Stimulated activated CD8-positive, alpha-beta memory T cell treated with anti-CD3 and anti-CD28 coated beads, Interleukin-7, amount 100 ng/mL, for 1 hour (primary cell): ENCODE results near the gene MED28.
"Not testable (repeated sequence)": the region's sequence is repeated elsewhere in the genome, so short reads cannot be mapped to it uniquely, and the experiment has no call there.

ENCODE experiments used
- DNase-seq, 2 donors: peaks; one replicate each; pipeline ENCODE4 v3.0.0-alpha.2; 2020; ENCODE audit warnings: low read depth in 2 of 2

The MED28 gene, protein sequence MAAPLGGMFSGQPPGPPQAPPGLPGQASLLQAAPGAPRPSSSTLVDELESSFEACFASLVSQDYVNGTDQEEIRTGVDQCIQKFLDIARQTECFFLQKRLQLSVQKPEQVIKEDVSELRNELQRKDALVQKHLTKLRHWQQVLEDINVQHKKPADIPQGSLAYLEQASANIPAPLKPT

GRCh38 chr4:17614416-17615299 lies at the start of gene MED28:
TSS of gene MED28 (plus strand) at chr4:17614641. CDS start at chr4:17614655, 14 bp downstream.
- peak; percentile 87 to 92 for DNase-seq

DNA sequence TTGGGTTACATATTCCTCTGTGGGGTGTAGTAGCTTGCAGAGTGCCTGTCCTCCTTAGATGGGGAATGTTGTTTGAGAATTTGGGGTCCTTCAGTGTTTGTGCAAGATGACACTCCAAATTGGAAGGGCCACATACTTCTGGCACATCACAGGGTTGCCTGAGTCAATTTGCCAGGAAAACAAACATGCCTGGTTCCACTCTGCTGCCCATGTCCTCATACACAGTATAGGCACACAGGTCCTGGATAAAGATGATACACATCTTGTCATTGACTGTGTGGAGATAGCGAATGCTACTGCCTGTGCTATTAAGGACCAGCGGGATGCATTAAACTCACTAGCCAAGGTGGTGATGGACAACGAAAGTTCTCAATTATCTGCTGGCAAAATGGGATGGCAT lies 48.6 kb upstream of the MED28 start:
- no peak for DNase-seq

GRCh38 chr4:17567271-17567670 lies 47.2 kb upstream of the MED28 start:
- no peak for DNase-seq

- no peak for DNase-seq
These were observed 40.2 kb upstream of the MED28 start for GRCh38 chr4:17574206-17574605.

GRCh38 chr4:17575177-17575576 lies 39.3 kb upstream of the MED28 start:
- not testable (repeated sequence) for DNase-seq

- DNase-seq = peak; percentile 100
These were observed 37.3 kb upstream of the MED28 start, which contains the start of gene LAP3 for GRCh38 chr4:17576932-17577664. TSS of gene LAP3 (plus strand) at chr4:17577198. CDS start at chr4:17577466, 268 bp downstream.

- peak in 1 of 2 donors; percentile 18 for DNase-seq
These were observed 36.6 kb upstream of the MED28 start for GRCh38 chr4:17577665-17578481.

- no peak for DNase-seq
These were observed 36.0 kb upstream of the MED28 start for GRCh38 chr4:17578482-17578891.

DNA sequence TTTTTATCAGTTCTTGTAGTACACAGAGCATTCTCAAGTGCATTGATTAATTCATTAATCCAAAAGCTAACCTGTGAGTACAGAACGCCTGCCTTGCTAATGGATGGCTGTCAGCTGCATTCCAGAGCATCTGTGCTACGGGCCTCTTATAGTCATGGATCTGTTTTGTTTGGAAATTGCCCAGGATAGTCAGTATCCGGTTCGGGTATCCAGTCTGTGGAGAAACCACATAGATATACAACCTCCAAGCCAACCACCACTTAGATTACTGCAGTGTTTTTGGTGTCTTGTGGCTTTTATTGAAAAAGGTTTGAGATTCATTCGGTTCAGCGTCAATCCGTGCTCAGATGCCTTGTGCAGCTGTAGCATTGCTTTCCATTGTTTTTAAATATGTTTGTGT lies 33.5 kb upstream of the MED28 start:
- DNase-seq = no peak

DNA sequence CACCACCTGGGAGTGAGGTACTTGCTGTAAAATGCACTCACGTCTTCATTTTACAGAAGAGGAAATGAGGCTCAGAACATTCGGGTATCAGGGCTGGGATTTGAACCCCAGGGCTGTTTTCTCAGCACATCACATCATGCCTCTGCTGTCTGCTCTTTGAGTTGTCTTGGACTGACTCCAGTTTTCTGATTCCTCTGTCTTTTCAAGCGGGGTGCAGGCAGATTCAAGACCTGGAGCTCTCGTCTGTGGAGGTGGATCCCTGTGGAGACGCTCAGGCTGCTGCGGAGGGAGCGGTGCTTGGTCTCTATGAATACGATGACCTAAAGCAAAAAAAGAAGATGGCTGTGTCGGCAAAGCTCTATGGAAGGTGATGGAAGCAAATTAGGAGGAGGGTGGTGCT lies 31.2 kb upstream of the MED28 start:
- no peak for DNase-seq

GRCh38 chr4:17583941-17584340 lies 30.5 kb upstream of the MED28 start:
- DNase-seq = no peak

- no peak for DNase-seq
These were observed 29.8 kb upstream of the MED28 start for GRCh38 chr4:17584521-17585213.

DNA sequence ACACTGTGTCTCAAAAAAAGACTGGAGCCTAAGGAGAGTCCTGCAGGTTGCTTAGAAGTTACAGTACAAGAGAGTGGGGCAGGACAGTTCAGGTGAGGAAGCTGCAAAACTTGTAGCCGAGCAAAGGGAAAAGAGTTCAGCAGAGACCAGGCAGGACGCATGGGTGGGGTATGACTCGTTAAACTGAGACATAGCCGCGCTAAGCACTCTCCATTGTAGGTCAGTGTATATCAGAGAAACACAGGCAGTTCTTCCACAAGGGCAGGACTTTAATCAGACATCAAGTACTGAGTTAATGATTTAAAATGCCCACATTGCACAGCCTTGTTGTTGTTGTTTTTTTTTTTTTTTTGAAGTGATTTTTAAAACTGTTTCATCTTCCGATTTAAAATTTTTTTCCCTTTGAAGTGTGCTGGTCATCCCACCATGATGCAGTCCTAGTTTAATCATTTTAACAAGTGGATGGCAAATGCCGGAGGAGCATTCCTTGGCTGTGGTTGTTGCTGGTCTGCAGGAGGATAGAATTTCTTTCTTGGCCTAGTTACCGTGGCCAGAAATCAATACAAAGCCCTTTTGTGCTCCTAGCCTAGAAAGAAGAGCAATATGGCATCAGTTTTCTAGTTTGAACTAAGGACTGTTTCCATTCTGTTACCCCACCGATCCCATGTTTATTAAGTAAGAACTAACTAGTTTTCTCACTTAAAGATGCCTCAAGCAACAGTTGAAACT lies 27.2 kb upstream of the MED28 start:
- DNase-seq = no peak

GRCh38 chr4:17589355-17589754 lies 25.1 kb upstream of the MED28 start:
- no peak for DNase-seq

GRCh38 chr4:17595471-17596005 lies 18.9 kb upstream of the MED28 start:
- DNase-seq = no peak

GRCh38 chr4:17597517-17597916 lies 16.9 kb upstream of the MED28 start:
- no peak for DNase-seq

GRCh38 chr4:17599826-17600225 lies 14.6 kb upstream of the MED28 start:
- no peak for DNase-seq

DNA sequence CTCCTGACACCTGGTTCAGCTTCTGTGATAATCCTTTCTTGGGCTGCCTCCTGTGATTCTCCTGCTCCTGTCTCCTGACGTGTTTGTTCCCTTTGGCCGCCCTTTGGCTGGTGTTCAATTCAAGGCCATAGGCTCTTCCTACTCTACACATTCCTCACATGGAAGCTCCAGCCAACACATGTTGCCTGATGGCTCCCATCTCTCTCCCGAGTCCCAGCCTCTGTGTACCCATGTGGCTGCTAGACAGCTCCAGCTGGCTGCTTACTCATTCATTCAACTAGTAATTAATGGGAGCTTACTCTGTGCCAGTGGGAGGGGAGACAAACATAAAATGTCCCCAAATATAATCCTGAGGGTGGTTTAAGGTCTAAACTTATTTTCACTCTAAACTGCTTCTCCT lies 9.2 kb upstream of the MED28 start:
- no peak for DNase-seq

- no peak for DNase-seq
These were observed 553 bp upstream of the MED28 start for GRCh38 chr4:17613761-17614415.
